Measurements from ENCODE around the gene FOXP1. TPM values are rescaled to one million over a fixed set of nuclear protein-coding genes. Genes with fewer than 3 reads are reported as not detected.

Gene FOXP1
- total and polyA plus RNA-seq, 2 donors, result 26.1 to 42.3 TPM

DNA sequence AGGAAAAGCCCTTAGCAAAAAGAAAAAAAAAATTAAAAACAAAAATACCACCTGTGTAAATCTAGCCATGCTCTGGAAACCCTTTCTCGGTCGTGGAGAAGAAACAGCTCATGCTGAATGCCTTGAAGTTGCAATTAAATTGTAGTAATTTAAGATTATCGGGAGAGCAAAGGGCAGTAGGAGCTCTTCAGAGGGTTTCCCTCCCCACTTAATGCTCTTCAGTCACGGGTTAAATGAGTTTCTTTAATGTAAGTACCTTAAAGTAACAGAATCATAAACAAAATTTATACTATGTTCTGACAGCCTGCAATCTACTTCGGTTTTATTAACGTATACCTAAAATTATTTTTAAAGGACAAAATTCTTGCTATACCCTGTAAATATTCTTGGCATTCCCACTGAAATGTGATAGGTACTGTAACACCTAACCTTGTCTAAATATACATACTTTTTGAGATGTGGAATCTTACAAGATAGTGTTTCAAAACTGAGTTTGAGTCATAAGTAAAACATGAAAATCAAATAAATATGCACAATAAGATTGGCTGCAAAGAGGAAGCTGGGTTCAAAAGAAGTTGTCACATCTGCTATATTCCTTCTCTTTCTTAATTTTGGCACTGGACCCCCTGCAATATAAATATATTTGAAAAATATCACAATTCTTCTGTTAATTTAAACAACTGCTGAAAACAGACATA lies 5.3 kb downstream of the FOXP1 start:
- no peak for DNase-seq (ENCODE audit: low read depth in 6 of 9, low spot score in 9 of 9)
- peaks cover 17 to 29% of the 10 kb centered on the region in 2 donors for H3K4me1 ChIP-seq (ENCODE audit: control insufficient read depth in 2 of 2, insufficient read depth in 2 of 2, low read length in 2 of 2)

DNA sequence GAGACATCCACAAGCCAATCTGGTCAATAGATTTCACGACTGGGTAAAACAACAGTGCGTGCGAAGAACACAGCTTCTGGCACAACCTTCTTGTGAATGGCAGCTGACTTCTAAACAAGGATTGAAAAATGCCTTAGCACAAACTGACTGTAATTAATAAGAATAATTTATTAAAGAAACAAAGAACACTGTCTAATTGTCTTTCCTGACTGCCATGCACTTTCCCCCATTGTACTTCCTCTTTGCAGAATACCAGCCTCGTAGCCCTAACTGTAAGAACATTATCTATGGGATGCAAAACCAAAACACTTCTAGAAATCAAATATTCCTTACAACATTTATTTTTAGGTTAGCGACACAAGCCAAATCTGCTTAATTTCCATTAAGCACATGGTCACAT lies 6.5 kb downstream of the FOXP1 start:
- Histone ChIP-seq H3K27ac (ENCODE audit: low read depth in 1 of 2, low read length in 1 of 2) (no peak overlapping the region), H3K4me1 (ENCODE audit: control insufficient read depth in 2 of 2, insufficient read depth in 2 of 2, low read length in 2 of 2) (peaks cover 17 to 23% of the 10 kb centered on the region in 2 donors), H3K4me3 (ENCODE audit: low read length in 2 of 2) (no peak overlapping the region)

More for the DNA sequence above, 5.3 kb downstream of the FOXP1 start:
- Histone ChIP-seq H3K27me3 (ENCODE audit: control insufficient read depth in 2 of 2, insufficient read depth in 1 of 2, low read length in 1 of 2) (peaks cover 3 to 24% of the 10 kb centered on the region in 2 donors), H3K27ac (ENCODE audit: low read depth in 1 of 2, low read length in 1 of 2) (no peak overlapping the region), H3K4me3 (ENCODE audit: low read length in 2 of 2) (no peak overlapping the region), H3K36me3 (ENCODE audit: control insufficient read depth in 2 of 2, insufficient read depth in 2 of 2, low read length in 1 of 2) (peaks cover 0 to 2% of the 10 kb centered on the region in 2 donors), H3K9me3 (ENCODE audit: control insufficient read depth in 2 of 2, insufficient read depth in 1 of 2, low read length in 1 of 2) (no peaks in the 10 kb centered on the region)
- WGBS, result 24% methylated on average over 6 of the region's 6 CpGs

DNA sequence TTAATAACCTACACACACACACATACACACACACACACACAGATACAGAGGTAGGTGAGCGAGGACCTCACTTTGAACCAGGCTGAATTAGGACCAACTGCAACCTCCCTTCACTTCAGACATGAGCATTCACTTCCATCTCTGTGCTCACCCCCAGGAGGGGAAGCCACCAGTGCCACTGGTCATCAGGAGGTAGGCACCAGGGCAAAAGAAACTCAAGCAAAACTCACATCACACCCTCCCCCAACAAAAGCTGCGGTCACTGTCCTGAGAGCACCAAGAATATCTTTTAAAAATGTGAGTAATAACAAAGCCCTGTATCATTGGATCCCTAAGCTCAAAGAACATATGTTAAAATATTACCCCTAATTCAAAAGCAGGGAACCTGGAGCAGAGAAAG lies 8.1 kb downstream of the FOXP1 start:
- peaks cover 1 to 6% of the 10 kb centered on the region in 2 donors for H3K36me3 ChIP-seq (ENCODE audit: control insufficient read depth in 2 of 2, insufficient read depth in 2 of 2, low read length in 1 of 2)
- H3K27me3 ChIP-seq (ENCODE audit: control insufficient read depth in 2 of 2, insufficient read depth in 1 of 2, low read length in 1 of 2), result no peaks in the 10 kb centered on the region
- peaks cover 9 to 10% of the 10 kb centered on the region in 2 donors for H3K4me1 ChIP-seq (ENCODE audit: control insufficient read depth in 2 of 2, insufficient read depth in 2 of 2, low read length in 2 of 2)
- no peak overlapping the region for H3K4me3 ChIP-seq (ENCODE audit: low read length in 2 of 2)
- no peak overlapping the region for H3K27ac ChIP-seq (ENCODE audit: low read depth in 1 of 2, low read length in 1 of 2)
- WGBS, result over 99% methylated on average over 2 of the region's 2 CpGs
- peaks cover 0 to 3% of the 10 kb centered on the region in 2 donors for H3K9me3 ChIP-seq (ENCODE audit: control insufficient read depth in 2 of 2, insufficient read depth in 1 of 2, low read length in 1 of 2)
- no peak for DNase-seq (ENCODE audit: low read depth in 6 of 9, low spot score in 9 of 9)

More for the DNA sequence above, 6.5 kb downstream of the FOXP1 start:
- Histone ChIP-seq H3K36me3 (ENCODE audit: control insufficient read depth in 2 of 2, insufficient read depth in 2 of 2, low read length in 1 of 2) (peaks cover 0 to 2% of the 10 kb centered on the region in 2 donors), H3K27me3 (ENCODE audit: control insufficient read depth in 2 of 2, insufficient read depth in 1 of 2, low read length in 1 of 2) (peaks cover 3 to 14% of the 10 kb centered on the region in 2 donors), H3K9me3 (ENCODE audit: control insufficient read depth in 2 of 2, insufficient read depth in 1 of 2, low read length in 1 of 2) (no peaks in the 10 kb centered on the region)
- DNase-seq (ENCODE audit: low read depth in 6 of 9, low spot score in 9 of 9), result no peak
- 38% methylated on average over 5 of the region's 5 CpGs for WGBS

DNA sequence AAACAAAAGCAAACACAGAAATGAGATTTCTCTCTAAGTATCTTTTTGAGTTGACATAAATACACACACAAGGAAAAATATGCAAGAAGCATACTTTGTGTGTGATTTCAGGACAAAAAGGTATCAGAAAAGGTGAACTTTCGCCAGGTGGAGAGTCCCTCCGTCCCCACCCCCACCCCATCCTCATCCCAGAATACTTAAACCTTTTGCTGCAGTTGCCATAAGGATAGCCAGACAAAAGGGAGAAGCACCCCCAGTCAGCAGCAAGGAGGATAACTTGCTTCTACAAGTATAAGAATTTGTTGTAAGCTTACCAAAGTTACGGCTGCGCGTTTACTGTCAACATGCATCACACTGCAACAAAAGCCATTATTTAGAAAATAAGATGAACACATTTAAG lies 10.3 kb downstream of the FOXP1 start:
- WGBS, result 97% methylated on average over 5 of the region's 5 CpGs
- H3K4me1 ChIP-seq (ENCODE audit: control insufficient read depth in 2 of 2, insufficient read depth in 2 of 2, low read length in 2 of 2), result peaks cover 6 to 9% of the 10 kb centered on the region in 2 donors

DNA sequence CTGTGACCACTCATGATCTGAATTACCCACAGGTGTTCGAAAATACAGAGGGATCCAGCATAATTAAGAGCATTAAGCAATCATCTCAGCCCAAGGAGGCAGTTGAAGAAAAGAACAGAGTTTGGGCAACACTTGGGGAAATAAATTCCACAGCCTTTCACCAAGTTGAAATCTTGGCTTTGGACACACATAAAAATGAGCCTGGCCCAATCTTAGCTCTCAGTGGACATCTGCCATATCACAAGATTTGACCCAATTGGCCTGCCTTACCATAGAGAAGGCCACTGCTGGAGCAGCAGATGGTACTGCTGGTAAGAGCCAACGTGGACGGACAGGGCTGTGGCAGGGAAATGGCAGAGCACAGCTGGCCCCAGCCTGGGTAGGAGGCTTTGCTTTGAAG lies 13.0 kb downstream of the FOXP1 start:
- no peaks in the 10 kb centered on the region for H3K4me1 ChIP-seq (ENCODE audit: control insufficient read depth in 2 of 2, insufficient read depth in 2 of 2, low read length in 2 of 2)
- H3K9me3 ChIP-seq (ENCODE audit: control insufficient read depth in 2 of 2, insufficient read depth in 1 of 2, low read length in 1 of 2), result peaks cover 0 to 3% of the 10 kb centered on the region in 2 donors
- H3K27ac ChIP-seq (ENCODE audit: low read depth in 1 of 2, low read length in 1 of 2), result no peak overlapping the region
- DNase-seq (ENCODE audit: low read depth in 6 of 9, low spot score in 9 of 9), result no peak
- WGBS, result 98% methylated on average over 3 of the region's 3 CpGs
- H3K27me3 ChIP-seq (ENCODE audit: control insufficient read depth in 2 of 2, insufficient read depth in 1 of 2, low read length in 1 of 2), result no peaks in the 10 kb centered on the region
- peaks cover 4 to 8% of the 10 kb centered on the region in 2 donors for H3K36me3 ChIP-seq (ENCODE audit: control insufficient read depth in 2 of 2, insufficient read depth in 2 of 2, low read length in 1 of 2)
- H3K4me3 ChIP-seq (ENCODE audit: low read length in 2 of 2), result no peak overlapping the region

More for the DNA sequence above, 10.3 kb downstream of the FOXP1 start:
- Histone ChIP-seq H3K27ac (ENCODE audit: low read depth in 1 of 2, low read length in 1 of 2) (no peak overlapping the region), H3K4me3 (ENCODE audit: low read length in 2 of 2) (no peak overlapping the region), H3K36me3 (ENCODE audit: control insufficient read depth in 2 of 2, insufficient read depth in 2 of 2, low read length in 1 of 2) (peaks cover 4 to 8% of the 10 kb centered on the region in 2 donors), H3K27me3 (ENCODE audit: control insufficient read depth in 2 of 2, insufficient read depth in 1 of 2, low read length in 1 of 2) (no peaks in the 10 kb centered on the region), H3K9me3 (ENCODE audit: control insufficient read depth in 2 of 2, insufficient read depth in 1 of 2, low read length in 1 of 2) (peaks cover 0 to 3% of the 10 kb centered on the region in 2 donors)
- DNase-seq (ENCODE audit: low read depth in 6 of 9, low spot score in 9 of 9), result no peak

DNA sequence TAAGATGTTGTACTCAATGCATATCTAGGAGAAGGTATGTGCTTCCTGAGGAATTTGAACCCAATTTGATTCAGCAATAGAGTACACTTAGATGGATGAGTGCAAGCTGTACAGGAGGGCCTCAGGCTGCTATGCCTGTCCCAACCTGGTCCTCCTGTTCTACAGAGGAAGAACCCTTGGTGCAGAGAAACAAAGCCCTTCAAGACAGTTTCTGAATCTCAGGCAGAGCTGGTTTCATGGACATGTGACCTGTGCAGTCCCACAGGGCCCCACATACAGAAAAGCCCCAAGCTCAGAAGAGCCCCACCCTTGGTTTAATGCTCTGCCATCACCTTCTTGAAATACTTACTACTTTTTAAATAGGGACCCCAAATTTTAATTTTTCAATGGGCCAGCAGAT lies 15.3 kb downstream of the FOXP1 start:
- no peak overlapping the region for H3K4me3 ChIP-seq (ENCODE audit: low read length in 2 of 2)
- peaks cover 2% of the 10 kb centered on the region in 2 donors for H3K4me1 ChIP-seq (ENCODE audit: control insufficient read depth in 2 of 2, insufficient read depth in 2 of 2, low read length in 2 of 2)
- H3K27me3 ChIP-seq (ENCODE audit: control insufficient read depth in 2 of 2, insufficient read depth in 1 of 2, low read length in 1 of 2), result no peaks in the 10 kb centered on the region
- peaks cover 4 to 5% of the 10 kb centered on the region in 2 donors for H3K36me3 ChIP-seq (ENCODE audit: control insufficient read depth in 2 of 2, insufficient read depth in 2 of 2, low read length in 1 of 2)
- DNase-seq (ENCODE audit: low read depth in 6 of 9, low spot score in 9 of 9), result no peak
- peaks cover 0 to 3% of the 10 kb centered on the region in 2 donors for H3K9me3 ChIP-seq (ENCODE audit: control insufficient read depth in 2 of 2, insufficient read depth in 1 of 2, low read length in 1 of 2)
- no peak overlapping the region for H3K27ac ChIP-seq (ENCODE audit: low read depth in 1 of 2, low read length in 1 of 2)

DNA sequence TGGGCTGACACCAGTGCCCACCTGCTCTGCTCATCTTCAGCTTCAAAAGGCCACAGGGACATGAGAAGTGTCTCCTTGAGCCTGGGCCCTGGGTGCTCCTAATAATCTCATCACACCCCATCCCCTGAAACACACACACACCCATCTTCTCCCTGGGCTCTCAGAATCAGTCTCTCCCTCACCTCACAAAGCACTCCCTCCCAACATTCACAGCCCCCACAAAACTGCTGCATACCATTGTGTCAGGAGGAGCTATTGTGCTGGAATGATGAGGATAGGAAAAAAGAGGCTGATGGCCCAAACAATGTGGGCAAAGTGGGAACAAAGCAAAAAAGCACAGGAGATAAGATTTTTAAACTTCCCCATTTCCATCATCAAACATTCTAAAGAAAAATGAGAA lies 16.8 kb downstream of the FOXP1 start:
- Histone ChIP-seq H3K9me3 (ENCODE audit: control insufficient read depth in 2 of 2, insufficient read depth in 1 of 2, low read length in 1 of 2) (peaks cover 0 to 3% of the 10 kb centered on the region in 2 donors), H3K27ac (ENCODE audit: low read depth in 1 of 2, low read length in 1 of 2) (no peak overlapping the region), H3K4me1 (ENCODE audit: control insufficient read depth in 2 of 2, insufficient read depth in 2 of 2, low read length in 2 of 2) (peaks cover 2% of the 10 kb centered on the region in 2 donors), H3K36me3 (ENCODE audit: control insufficient read depth in 2 of 2, insufficient read depth in 2 of 2, low read length in 1 of 2) (peaks cover 4 to 8% of the 10 kb centered on the region in 2 donors), H3K27me3 (ENCODE audit: control insufficient read depth in 2 of 2, insufficient read depth in 1 of 2, low read length in 1 of 2) (no peaks in the 10 kb centered on the region), H3K4me3 (ENCODE audit: low read length in 2 of 2) (no peak overlapping the region)
- DNase-seq (ENCODE audit: low read depth in 6 of 9, low spot score in 9 of 9), result no peak

DNA sequence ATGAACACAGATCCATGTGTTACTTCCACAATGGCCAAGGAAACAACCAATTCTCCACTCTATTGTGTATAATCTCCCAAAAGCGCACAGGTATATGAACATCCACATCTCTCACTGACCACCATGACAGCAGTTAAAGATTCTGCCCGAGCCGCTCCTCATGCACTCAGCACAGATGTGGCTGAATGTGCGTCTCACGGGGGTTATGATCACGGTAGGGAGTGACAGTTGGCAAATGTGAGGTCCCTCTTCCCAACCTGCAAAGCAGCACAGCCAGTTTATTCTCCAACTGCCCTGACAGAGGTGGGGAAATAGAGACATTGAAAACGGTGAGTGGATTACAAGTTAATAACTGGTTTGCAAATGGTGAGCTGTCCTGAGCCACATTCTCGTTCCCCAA lies 17.6 kb downstream of the FOXP1 start:
- no peak for DNase-seq (ENCODE audit: low read depth in 6 of 9, low spot score in 9 of 9)
- peaks cover 2% of the 10 kb centered on the region in 2 donors for H3K4me1 ChIP-seq (ENCODE audit: control insufficient read depth in 2 of 2, insufficient read depth in 2 of 2, low read length in 2 of 2)
- WGBS, result 98% methylated on average over 8 of the region's 8 CpGs
- peaks cover 0 to 3% of the 10 kb centered on the region in 2 donors for H3K9me3 ChIP-seq (ENCODE audit: control insufficient read depth in 2 of 2, insufficient read depth in 1 of 2, low read length in 1 of 2)
- no peak overlapping the region for H3K27ac ChIP-seq (ENCODE audit: low read depth in 1 of 2, low read length in 1 of 2)
- peaks cover 4 to 11% of the 10 kb centered on the region in 2 donors for H3K36me3 ChIP-seq (ENCODE audit: control insufficient read depth in 2 of 2, insufficient read depth in 2 of 2, low read length in 1 of 2)
- H3K4me3 ChIP-seq (ENCODE audit: low read length in 2 of 2), result no peak overlapping the region
- H3K27me3 ChIP-seq (ENCODE audit: control insufficient read depth in 2 of 2, insufficient read depth in 1 of 2, low read length in 1 of 2), result no peaks in the 10 kb centered on the region

DNA sequence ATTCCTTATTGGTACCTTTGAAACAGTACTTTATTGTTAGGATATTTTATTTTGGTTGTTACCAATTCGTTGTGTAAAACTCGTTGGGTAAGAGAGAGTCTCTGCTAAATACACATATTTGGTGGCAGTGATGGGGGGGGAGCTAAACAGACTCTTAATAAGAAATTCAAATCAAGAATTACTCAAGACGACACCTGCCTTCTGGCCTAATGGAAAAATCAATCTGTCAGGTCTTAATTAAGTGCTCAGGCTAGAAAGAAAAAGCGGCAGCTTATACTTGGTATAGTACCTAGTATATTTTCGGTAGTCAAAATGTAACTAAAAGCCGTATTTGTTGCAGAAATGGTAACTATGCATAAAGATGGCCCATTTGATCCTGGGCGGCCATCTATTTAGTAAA lies 18.2 kb downstream of the FOXP1 start:
- no peaks in the 10 kb centered on the region for H3K27me3 ChIP-seq (ENCODE audit: control insufficient read depth in 2 of 2, insufficient read depth in 1 of 2, low read length in 1 of 2)
- no peak overlapping the region for H3K4me3 ChIP-seq (ENCODE audit: low read length in 2 of 2)
- 97% methylated on average over 7 of the region's 7 CpGs for WGBS
- no peak overlapping the region for H3K27ac ChIP-seq (ENCODE audit: low read depth in 1 of 2, low read length in 1 of 2)
- no peak for DNase-seq (ENCODE audit: low read depth in 6 of 9, low spot score in 9 of 9)
- peaks cover 2 to 6% of the 10 kb centered on the region in 2 donors for H3K36me3 ChIP-seq (ENCODE audit: control insufficient read depth in 2 of 2, insufficient read depth in 2 of 2, low read length in 1 of 2)
- no peaks in the 10 kb centered on the region for H3K9me3 ChIP-seq (ENCODE audit: control insufficient read depth in 2 of 2, insufficient read depth in 1 of 2, low read length in 1 of 2)
- H3K4me1 ChIP-seq (ENCODE audit: control insufficient read depth in 2 of 2, insufficient read depth in 2 of 2, low read length in 2 of 2), result peaks cover 2% of the 10 kb centered on the region in 2 donors
